Amniotic stem cell (primary cell): ENCODE measurements around the gene SRR.

Experiments used
- DNase-seq: peaks from one replicate; lab custom pipeline; 2025; lab: John Stamatoyannopoulos, UW

Gene SRR

DNA sequence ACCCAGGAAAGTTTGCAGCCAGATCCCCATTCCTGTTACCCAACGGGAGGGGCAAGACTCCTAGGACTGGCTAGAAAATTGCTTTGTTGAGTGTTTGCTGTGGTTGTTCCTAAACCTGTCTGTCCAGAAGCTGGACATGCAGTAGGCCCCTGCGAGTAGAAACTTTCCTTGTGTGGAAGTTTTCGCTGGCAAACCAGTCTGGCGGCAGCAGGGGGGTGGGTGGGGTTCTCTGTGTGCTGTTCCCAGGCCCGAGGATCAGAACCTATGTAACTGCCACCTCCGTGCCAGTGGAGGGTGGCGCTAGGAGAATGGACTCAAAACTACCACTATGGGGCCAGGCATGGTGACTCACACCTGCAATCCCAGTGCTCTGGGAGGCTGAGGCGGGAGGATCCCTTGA lies 42.7 kb downstream of the SRR start:
- DNase-seq: no peak

DNA sequence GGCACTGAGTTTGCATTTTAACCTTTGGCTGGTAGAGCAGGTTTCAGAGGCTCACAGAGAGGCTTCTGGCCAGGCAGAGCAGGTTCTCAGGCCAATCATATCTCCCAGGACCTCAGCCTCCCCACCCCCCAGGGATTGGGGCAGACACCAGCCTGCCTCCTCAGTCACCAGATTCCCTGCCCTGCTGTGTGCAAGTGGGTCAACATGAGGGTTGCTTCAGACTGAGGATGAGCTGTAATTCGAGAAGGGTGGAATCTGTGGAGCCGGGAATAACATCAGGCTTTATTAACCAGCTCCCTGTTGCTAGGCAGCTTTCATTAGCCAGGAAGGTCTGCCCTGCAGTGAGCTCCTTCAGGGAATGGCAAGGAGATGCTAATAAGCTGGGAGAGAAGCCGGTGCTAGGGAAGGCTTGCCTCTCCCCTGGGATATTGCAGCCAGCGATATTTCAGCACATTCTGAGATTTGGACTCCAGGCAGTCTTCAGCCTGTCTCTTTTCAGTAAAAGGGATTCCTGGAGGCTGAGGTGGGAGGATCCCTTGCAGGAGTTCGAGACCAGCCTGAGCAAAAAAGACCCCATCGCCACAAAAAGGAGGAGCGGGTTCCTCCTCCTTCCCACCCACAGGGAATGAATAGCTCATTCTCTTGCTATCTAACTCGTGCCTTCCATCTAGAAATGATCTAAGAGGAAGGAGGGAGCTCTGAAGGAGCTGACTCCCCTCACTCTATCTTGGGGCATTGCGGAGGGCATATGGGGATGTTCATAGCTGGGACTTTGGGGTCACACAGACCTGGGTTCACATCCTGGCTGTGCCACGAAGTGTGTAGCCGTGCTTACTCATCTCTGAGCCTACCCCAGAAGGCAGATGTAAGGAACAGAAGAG lies 44.3 kb downstream of the SRR start:
- peak; percentile 32 for DNase-seq

DNA sequence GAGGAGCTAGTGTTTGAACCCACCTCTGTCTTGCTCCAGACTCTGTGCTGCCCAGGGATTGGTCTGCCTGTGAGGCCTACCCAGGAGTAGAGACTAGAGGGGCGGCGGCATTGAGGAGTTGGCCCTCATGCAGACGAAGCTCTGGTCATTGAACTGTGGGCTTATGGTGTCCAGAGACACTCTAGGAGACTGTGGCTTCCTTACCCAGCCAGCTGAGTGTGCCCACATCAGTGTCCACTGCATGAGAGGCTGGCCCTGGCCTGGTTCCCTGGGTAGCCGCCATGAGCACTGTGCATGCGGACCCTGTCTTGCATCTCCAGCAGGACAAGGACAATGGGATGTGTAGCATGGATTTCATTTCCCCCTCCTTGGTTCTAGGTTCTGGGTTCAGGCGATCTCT lies 47.5 kb downstream of the SRR start:
- DNase-seq: no peak

DNA sequence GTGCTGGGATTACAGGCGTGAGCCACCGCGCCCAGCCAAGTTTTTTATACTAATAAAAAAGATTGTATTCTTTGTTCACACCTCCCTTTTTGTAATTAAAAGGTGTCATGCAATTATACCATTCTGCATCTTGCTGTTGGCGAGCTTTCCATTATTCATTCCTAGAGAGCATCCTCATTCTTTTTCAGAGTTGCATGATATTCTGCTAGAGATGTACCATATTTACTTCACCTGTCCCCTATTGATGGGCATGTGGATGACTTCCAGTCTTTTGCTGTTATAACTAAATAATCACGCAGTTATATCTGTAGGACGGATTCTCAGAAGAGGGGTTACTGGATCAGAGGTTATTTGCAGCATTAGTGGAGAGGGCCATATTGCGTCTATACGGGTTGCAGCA lies 50.6 kb downstream of the SRR start:
- DNase-seq: no peak

DNA sequence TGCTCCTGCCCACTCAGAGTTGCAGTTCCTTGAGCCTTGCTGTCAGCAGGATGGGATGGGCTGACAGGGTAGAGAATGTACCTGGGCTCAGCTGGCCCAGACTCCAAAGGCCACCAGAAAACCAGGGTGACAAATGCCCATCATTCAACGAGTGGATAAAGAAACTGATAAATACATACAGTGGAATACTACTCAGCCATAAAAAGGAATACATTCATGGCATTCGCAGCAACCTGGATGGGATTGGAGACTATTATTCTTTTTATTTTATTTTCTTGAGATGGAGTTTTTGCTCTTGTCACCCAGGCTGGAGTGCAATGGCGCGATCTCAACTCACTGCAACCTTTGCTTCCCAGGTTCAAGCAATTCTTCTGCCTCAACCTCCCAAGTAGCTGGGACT lies 53.5 kb downstream of the SRR start:
- no peak for DNase-seq

DNA sequence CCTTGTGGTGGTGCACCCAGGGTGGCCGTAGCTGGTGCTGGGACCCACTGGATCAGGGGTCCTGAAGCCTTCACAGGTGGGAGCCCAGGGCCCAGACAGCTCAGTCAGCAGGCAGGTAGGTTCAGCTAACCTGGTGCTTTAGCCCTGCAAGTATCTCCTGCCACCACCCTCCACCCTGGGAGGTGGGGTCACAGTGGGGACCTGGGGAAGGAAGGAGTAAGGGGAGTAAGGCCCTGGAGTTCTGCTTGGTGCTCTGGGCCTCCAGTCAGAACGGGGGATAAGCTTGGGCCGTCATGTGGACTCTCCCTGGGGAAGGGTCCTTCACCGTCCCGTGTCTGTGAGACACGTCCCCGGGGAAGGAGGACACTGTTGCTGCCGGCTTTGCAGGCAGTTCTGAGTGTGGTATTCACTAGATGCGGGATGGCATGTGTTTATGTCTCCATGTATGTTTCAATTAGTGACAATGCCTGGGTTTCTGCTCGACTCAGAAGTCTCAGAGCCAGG lies 54.2 kb downstream of the SRR start:
- no peak for DNase-seq

DNA sequence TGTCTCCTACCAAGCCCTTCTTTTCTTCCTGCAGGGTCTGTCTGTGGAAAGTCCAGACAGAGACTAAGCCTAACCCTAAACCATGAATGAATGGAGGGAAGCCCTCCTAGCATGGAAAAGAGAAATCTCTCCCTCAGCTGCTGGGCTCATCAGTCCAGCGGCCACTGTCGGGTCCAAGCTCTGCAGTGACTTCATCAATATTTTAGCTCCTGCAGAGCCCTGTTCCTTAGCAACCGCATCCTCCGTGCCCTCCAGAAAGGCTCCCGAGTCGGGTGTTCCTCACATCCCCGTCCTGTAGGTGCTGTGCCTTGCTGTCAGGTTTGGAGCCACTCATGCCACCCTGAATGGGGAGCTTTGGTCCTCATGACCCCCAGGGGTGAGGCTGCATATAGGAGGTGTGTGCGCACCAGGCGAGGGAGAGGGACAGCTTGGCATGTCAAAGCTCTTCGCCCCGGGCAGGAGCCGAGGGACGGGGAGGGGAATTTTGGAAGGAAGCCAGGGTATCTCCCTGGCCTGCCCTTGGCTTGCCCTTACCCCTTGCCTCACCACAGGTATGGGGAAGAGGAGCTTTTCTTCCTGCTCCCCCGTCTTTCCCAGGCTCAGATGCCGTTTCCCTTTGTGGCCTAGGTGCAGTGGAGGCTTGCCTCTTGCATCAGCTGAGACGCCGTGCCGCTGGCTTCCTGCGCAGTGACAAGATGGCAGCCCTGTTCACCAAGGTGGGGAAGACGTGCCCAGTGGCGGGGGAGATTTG lies 57.4 kb downstream of the SRR start:
- no peak for DNase-seq

DNA sequence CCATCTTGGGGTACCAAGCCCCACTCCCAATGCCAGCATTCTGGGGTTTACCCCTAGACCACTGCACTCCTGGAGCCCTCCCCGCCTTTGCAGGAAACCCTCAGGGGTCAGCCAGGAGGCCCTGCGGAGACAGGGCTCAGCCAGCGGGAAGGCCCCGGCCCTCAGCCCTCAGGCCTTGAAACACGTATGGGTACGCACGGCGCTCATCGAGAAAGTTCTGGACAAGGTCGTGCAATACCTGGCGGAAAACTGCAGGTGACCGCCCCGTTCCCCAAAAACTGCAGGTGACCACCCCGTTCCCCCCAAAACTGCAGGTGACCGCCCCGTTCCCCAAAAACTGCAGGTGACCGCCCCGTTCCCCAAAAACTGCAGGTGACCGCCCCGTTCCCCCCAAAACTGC lies 58.3 kb downstream of the SRR start:
- DNase-seq: no peak

DNA sequence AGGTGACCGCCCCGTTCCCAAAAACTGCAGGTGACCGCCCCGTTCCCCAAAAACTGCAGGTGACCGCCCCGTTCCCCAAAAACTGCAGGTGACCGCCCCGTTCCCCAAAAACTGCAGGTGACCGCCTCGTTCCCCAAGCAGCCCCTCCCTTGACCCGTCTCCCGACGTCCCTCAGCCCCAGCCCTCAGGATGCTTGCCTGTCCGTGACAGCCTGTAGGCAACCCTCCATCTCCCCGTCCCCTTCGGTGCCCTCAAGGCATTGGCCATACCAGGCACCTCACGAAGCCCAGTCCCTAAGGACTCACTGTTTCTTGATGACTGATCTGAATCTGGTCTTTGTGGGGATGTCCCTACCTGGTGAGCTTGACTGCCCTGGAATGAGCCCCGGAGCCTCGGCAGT lies 58.7 kb downstream of the SRR start:
- DNase-seq: no peak

DNA sequence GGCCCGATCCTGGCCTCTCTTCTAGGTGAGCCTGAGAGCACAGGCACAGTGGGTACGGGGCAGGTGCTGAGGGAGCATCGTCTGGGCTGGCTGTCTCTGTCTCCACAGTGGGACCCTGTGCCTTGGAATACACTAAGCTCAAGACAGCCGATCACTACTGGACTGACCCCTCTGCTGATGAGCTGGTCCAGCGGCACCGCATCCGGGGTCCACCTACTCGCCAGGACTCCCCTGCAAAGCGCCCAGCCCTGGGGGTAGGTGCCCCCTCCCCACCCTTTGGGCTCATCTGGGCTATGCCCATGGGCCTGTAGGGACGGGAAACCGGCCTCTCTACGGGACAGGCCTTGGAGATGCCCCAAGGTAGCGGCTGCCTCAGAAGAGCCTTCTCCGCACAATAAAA lies 59.1 kb downstream of the SRR start:
- DNase-seq: no peak

DNA sequence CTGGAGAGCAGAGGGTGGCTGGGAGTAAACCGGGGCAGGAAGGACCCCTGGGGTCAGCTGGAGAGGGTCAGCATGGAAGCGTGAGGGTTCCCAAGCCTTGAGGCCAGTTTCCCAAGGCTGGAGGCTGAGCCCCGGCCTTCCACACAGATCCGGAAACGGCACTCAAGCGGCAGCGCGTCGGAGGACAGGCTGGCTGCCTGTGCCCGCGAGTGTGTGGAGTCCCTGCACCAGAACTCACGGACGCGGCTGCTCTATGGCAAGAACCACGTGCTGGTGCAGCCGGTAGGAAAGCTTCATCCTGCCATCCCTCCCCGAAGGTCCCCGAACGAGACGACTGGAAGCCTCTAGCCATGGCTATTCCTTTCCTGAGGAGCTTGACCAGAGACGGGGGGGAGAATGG lies 59.6 kb downstream of the SRR start:
- DNase-seq: no peak

DNA sequence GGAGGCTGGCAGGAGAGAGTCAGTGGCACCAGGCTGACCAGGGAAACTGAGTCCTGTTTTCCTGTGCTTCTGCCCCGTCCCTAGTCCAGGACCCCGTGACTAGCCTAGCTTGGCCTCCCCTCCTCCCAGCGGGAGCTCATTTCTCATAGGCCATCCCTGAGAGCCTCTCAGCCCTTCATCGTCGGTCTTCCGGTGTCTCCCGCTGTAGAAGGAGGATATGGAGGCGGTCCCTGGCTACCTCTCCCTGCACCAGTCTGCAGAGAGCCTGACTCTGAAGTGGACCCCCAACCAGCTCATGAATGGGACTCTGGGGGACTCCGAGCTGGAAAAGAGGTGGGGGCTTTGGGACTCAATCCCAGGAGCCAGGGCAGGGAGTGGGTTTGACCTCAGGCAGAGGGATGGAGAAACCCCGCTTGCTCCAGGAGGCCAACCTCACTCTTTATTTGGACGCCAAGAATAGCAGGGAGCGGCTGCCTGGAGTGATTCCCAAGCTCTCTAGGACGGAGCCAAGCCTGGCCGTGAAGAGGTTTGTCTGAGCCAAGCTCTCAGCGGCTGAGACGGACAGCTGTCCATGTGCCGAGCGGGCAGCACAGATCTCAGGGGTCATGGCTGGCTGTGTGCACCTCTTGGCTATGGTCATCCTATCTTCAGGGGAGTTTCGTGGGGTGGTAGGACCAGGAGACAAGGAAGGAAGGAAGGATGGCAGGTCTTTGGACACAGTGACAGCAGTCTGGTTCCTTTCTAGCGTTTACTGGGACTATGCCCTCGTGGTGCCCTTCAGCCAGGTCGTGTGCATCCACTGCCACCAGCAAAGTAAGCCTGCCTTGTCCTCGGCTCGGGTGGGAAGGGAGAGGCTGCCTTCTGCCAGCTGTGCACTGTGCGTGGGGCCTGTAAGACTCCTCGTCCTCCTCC lies 60.4 kb downstream of the SRR start:
- no peak for DNase-seq

DNA sequence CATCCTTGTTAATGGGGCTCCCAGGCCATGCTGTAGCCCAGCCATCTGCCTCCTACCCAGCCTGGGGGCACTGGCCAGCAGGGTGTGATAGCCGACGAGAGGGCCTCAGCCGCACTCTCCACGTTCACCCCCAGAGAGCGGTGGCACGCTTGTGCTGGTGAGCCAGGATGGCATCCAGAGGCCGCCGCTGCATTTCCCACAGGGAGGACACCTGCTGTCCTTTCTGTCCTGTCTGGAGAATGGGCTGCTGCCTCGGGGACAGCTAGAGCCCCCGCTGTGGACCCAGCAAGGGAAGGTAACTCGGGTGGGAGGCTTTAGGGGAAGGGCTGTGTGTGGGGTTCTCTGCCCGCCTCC lies 61.0 kb downstream of the SRR start:
- no peak for DNase-seq

DNA sequence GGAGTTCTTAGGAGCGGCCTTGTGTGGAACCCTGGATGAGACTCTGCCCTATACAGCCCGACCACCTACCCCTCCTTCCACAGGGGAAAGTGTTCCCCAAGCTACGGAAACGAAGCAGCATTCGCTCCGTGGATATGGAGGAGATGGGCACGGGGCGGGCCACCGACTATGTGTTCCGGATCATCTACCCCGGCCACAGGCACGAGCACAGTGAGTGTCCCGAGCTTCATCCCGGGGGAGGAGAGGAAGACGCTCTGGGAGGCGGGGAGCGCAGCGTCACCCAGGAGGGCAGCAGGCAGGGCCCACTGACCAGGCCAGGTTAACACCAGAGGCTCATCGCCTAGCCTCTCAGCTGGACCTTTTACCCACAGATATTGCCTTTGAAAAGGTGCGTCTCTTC lies 61.4 kb downstream of the SRR start:
- DNase-seq: no peak

DNA sequence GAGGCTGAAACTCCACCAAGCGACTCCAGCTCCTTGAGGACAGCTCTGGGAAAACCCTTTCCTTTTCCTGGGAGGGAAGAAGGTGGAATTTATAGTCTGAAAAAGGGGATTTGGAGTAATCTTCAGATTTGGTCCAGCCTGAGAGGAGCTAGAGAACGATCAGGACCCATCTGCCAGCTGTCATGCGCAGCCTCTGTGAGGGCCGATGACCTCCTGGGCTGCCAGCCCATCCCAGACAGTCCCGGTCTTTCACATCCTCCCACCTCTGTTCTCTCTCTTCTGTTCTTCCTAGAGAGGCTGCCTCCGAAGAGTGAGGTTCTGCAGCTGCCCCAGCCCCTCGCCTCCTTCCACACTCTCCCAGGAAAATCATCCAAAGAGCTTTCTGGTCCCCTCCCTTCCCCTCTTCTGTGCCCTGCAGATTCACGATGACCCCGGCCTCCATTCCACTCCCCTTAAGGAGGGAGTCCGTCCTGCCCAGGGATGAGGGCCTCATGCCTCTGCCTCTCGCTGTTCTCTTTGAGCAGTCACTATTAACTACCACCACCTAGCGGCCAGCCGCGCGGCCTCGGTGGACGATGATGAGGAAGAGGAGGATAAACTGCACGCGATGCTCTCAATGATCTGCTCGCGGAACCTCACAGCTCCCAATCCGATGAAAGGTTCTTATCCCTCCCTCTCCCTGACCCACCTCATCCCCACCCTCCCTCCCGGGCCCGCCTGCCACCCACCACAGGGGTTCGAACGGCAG lies 63.2 kb downstream of the SRR start:
- DNase-seq: no peak

DNA sequence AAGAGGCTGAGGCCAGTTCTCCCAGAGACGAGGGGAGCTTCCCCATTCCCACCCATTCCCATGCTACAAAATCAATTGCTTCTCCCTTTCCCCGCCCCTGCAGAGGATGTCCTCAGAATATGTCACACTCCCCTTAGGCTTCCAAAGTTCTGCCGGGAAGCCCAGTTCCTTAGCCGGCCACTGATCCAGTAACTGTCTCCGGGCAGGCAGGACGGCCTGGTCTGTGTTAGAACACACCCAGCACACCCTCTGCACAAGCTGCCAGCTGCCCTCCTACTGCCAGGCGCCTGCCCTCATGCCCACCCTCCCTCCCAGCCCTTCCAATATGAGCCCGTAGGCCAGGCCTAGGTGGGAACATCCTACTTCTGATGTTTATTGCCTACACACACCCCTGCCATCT lies 64.6 kb downstream of the SRR start:
- DNase-seq: no peak

DNA sequence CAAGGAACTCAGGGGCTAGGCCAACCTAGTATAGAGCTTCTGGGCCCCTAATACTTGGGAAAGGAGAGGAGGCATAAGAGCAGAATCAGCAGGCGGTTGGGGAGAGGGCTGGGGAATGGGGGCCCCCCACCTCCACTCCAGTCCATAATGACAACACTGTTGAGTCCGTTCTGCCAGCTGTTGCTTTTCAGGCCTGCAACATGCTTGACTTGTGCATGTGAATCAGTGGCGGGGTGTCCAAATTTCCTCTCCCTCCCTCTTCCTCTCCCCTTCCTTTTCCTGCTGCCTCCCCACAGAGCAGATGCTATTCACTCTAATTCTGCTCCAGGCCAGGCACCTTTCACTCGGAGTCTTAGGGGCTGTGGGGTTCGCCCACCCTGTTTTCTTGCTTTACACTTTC lies 65.3 kb downstream of the SRR start:
- no peak for DNase-seq

DNA sequence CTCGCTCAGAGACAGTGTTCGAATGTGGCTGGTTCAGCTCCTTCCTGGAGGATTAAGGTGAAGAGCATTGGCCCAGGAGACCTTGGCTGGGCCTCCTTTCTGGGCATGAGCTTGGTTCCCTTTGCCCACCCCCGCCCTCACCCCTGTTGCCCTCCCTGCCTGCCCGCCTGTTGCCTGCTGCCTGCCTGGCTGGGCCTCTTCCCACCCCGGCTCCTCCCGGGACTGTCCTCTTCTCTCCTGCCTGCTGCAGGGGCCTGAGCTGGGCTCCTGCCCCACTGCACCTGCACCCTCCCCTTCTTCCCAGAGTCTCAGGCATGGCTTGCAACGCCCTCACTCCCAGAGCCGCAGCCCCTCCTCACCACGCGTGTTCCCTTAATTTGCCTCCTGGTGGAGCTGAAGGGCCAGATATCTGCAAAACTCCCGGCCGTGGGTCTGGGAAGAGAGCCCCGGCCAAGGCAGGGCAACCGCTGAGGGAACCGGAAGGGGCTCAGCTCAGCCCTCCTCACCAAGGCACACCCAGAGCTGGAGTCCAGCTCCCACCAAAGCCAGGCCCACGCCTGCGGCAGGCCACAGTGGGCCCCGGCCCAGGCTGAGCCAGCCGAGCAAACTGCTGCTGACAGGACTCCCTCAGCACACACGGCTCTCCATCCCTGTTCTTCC lies 65.9 kb downstream of the SRR start:
- no peak for DNase-seq

DNA sequence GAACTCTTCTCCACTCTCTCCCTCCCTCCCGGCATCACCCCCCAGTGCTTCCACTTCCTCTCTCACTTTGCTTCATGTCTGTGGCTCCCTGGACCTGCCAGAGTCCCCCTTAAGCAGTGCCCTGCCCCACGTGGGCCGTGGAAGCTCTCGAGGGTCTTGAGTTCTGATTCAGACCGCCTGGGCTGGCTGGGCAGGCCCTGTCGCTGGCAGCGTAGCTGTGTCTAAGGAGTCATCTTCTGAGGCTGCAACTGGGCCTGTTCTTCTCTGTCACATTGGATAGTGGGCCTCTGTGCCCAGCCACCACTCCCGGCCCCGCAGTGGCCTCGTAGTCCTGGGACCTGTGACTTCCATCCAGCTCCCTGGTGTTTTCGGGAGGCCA lies 66.5 kb downstream of the SRR start:
- no peak for DNase-seq

DNA sequence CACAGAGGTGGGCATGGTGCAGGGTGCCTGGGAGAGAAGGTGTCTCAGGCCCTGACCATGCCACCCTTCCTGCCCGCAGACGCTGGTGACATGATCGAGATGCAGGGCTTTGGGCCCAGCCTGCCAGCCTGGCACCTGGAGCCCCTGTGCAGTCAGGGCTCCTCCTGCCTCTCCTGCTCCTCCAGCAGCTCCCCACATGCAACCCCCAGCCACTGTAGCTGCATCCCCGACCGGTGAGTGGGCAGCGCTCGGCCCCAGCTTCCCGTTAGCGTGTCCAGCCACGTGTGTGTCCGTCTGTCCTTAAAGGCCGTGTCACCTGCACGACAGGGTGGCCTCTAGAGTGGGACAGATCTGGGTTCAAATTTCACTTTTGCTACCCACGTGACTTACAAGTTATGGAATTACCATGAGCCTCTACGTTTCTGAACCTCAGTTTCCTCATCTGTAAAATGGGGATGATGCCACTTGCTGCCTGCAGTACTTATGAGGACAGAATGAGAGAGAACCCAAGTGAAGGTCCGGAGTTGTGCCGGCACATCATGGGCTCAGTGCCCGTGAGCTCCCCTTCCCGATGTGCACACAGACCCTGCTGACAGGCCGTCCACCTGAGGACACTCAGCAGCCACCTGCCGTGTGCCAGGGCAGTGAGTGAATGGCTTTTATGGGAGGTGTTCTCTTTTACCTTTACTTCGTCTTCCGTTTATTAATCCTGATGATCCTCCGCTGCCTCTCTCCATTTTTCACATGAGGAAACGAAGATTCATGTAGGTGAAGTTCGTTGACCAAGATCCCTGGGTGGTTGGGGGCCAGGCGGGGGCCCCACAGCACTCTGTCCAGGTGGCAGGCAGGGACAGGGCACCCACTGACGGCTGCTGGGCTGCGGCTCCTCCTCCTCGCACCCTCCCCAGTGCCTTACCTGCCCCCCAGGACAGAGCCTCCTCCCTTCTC lies 67.7 kb downstream of the SRR start:
- DNase-seq: no peak
